GM23248 (cell line): ENCODE data around the gene AUP1. TPM values are rescaled to one million over a fixed set of nuclear protein-coding genes. Genes with fewer than 3 reads are reported as not detected.
A peak's percentile ranks its signal among the peaks of the same experiment; 100 is the strongest.

Source experiments
- DNase-seq: peaks from one replicate; pipeline ENCODE4 v3.0.0-alpha.2; 2015
- H2AFZ ChIP-seq: fragments of 200-600 bp; sonication (generic); 2 replicates; pipeline ENCODE4 v1.6.1; 2016; ENCODE audit warnings: antibody characterized with exemption
- H3F3A ChIP-seq: fragments of 200-600 bp; sonication (generic); 2 replicates; pipeline ENCODE4 v1.6.1; 2016; ENCODE audit warnings: mild to moderate bottlenecking, antibody characterized with exemption, mixed run types; ENCODE audit not compliant: insufficient read depth
- H3K27ac ChIP-seq: fragments of 200-600 bp; sonication (generic); 2 replicates; pipeline ENCODE4 v1.5.1; 2016; ENCODE audit warnings: mild to moderate bottlenecking
- H3K27me3 ChIP-seq: fragments of 200-600 bp; sonication (generic); replicated peaks from 2 replicates; pipeline ENCODE4 v1.6.1; 2016; ENCODE audit warnings: mild to moderate bottlenecking; ENCODE audit not compliant: insufficient read depth
- H3K36me3 ChIP-seq: fragments of 200-600 bp; sonication (generic); 2 replicates; pipeline ENCODE4 v1.6.1; 2016; ENCODE audit warnings: low read depth, mild to moderate bottlenecking
- H3K4me1 ChIP-seq: fragments of 200-600 bp; sonication (generic); 2 replicates; pipeline ENCODE4 v1.6.1; 2016; ENCODE audit warnings: mild to moderate bottlenecking; ENCODE audit not compliant: insufficient read depth
- H3K4me2 ChIP-seq: fragments of 200-600 bp; sonication (generic); one replicate; pipeline ENCODE4 v1.6.1; 2016; ENCODE audit warnings: mild to moderate bottlenecking; ENCODE audit not compliant: unreplicated experiment
- H3K4me3 ChIP-seq: fragments of 200-600 bp; sonication (generic); 2 replicates; pipeline ENCODE4 v1.5.1; 2016; ENCODE audit warnings: mild to moderate bottlenecking
- H3K79me2 ChIP-seq: fragments of 200-600 bp; sonication (generic); 2 replicates; pipeline ENCODE4 v1.6.1; 2016; ENCODE audit warnings: mild to moderate bottlenecking; ENCODE audit not compliant: insufficient read depth
- H3K9ac ChIP-seq: fragments of 200-600 bp; sonication (generic); 2 replicates; pipeline ENCODE4 v1.6.1; 2016; ENCODE audit warnings: mild to moderate bottlenecking
- H3K9me2 ChIP-seq: fragments of 200-600 bp; sonication (generic); 2 replicates; pipeline ENCODE4 v1.6.1; 2016; ENCODE audit warnings: mixed run types, mild to moderate bottlenecking, moderate library complexity; ENCODE audit not compliant: insufficient read depth
- H3K9me3 ChIP-seq: fragments of 200-600 bp; sonication (generic); one replicate; pipeline ENCODE4 v1.6.1; 2017; ENCODE audit warnings: low read depth
- H4K20me1 ChIP-seq: fragments of 200-600 bp; sonication (generic); 2 replicates; pipeline ENCODE4 v1.6.0; 2016; ENCODE audit not compliant: insufficient read depth
- EZH2 ChIP-seq: fragments of 200-600 bp; sonication (generic); IDR thresholded peaks from 2 replicates; pipeline ENCODE4 v1.6.1; 2018; ENCODE audit warnings: antibody characterized with exemption, mild to moderate bottlenecking; ENCODE audit not compliant: insufficient read depth, poor library complexity, severe bottlenecking
- EZH2phosphoT487 ChIP-seq: fragments of 200-600 bp; sonication (generic); IDR thresholded peaks from 2 replicates; pipeline ENCODE4 v1.6.1; 2018; ENCODE audit warnings: antibody characterized with exemption, moderate library complexity, mild to moderate bottlenecking, low read depth; ENCODE audit not compliant: insufficient read depth
- WGBS, 2 experiments: methylation state at CpG; one replicate each; pipeline ENCODE4 v1.1.6; 2015 to 2017; ENCODE audit warnings: low lambda C conversion rate in 2 of 2, low coverage in 1 of 2; ENCODE audit errors: missing lambda C conversion rate in 2 of 2; 5-methylcytosine and 5-hydroxymethylcytosine counted together
- in situ Hi-C: fragments of 300-500 bp; cut with MboI; formaldehyde crosslinking; loops from 2 replicates; pipeline ENCODE4 v1.15.0; 2020
- polyA plus RNA-seq: library from polyadenylated mRNA; unstranded; fragments of >200 nt; fragmentation: Nextera tagmentation; extraction: Ambion mirVana; gene quantifications from 2 replicates; pipeline ENCODE4 v1.2.1, GENCODE V29; 2016
- total RNA-seq: library from RNA; depleted of rRNA; stranded (reverse); fragments of >200 nt; shearing (Covaris generic); gene quantifications from 2 replicates; pipeline ENCODE4 v1.2.3, GENCODE V29; 2014

Gene AUP1
- total and polyA plus RNA-seq, 2 experiments from 2014 or later = 119 to 122 TPM

DNA sequence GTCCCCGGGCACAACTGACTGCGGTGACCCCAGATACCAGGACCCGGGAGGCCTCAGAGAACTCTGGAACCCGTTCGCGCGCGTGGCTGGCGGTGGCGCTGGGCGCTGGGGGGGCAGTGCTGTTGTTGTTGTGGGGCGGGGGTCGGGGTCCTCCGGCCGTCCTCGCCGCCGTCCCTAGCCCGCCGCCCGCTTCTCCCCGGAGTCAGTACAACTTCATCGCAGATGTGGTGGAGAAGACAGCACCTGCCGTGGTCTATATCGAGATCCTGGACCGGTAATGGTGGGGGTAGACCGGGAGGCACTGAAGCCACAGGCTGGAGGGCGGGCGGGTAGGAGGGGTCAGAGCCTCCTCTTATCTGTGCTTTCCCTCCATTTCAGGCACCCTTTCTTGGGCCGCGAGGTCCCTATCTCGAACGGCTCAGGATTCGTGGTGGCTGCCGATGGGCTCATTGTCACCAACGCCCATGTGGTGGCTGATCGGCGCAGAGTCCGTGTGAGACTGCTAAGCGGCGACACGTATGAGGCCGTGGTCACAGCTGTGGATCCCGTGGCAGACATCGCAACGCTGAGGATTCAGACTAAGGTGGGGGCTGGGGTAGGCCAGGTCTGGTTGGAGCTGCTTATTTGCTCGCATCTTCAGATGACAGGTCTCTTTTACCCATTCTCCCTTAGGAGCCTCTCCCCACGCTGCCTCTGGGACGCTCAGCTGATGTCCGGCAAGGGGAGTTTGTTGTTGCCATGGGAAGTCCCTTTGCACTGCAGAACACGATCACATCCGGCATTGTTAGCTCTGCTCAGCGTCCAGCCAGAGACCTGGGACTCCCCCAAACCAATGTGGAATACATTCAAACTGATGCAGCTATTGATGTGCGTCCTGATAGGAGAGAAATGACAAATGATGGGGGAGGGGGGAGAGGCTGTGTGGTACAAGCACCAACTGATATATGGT, 1.0 kb upstream of the AUP1 start:
- no peak for TF ChIP-seq EZH2phosphoT487
- Histone ChIP-seq H3K4me1 (peaks cover 22% of the 10 kb centered on the region), H3K9me3 (no peaks in the 10 kb centered on the region), H3K27me3 (no peaks in the 10 kb centered on the region), H3K4me2 (peak overlapping the region; percentile 94), H4K20me1 (no peaks in the 10 kb centered on the region), H3K9me2 (no peaks in the 10 kb centered on the region), H3K36me3 (0 out of 2 replicates have a peak, but pooled peaks cover 11% of the 10 kb centered on the region), H3F3A (peaks cover 20% of the 10 kb centered on the region; the same call in 1 of the 2 replicates), H3K4me3 (peak overlapping the region; percentile 80), H3K27ac (peak overlapping the region; percentile 54), H2AFZ (peak overlapping the region; percentile 81), H3K79me2 (peaks cover 51% of the 10 kb centered on the region), H3K9ac (peak overlapping the region; percentile 89)
- peak; percentile 60 for DNase-seq
- 0 to 3% methylated on average over 32 to 54 of the region's 54 CpGs for WGBS, 2 experiments
- in situ Hi-C loops = no loop called here

DNA sequence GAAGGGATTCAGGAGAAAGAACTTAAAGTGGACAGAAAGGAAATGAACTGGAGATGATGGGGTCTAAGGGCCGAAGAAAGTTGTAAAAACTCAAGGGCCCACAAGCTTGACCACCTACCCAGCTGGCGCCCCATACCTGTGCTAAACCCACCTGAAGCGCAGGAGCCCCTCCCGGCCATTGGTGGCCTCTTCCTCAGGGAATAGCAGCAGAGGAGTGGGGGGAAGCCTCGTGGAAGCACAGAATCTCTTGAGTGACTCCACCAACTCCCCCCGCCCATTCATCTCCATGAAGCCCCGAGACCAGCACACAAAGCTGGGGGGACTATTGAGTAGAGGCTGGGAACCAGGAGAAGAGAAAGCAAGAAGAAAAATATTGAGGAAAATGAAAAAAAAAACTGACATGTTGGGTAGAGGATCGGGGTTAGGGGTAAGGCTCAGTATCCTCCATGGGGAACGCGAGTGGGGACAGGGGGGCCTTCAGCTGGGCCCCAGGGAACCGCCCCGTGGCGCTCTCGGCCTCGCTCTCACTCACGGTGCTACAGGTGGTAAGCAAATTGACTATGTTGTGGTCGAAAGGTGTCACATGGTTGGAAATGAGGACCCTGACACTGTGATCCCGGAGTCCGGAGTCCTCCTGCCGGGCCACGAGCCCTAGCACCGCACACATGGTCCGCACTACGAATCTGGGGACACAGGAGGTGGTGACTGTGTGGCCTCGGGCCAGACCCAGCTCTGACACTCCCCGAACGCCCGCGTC, 728 bp downstream of the AUP1 start:
- no peaks in the 10 kb centered on the region for H3K9me2 ChIP-seq
- in situ Hi-C loops = no loop called here
- no peaks in the 10 kb centered on the region for H4K20me1 ChIP-seq
- H3K27me3 ChIP-seq = no peaks in the 10 kb centered on the region
- H2AFZ ChIP-seq = peak overlapping the region; percentile 72
- TF ChIP-seq EZH2 (no peak), EZH2phosphoT487 (no peak)
- H3K36me3 ChIP-seq = 0 out of 2 replicates have a peak, but pooled peaks cover 11% of the 10 kb centered on the region
- peak overlapping the region; percentile 64 for H3K27ac ChIP-seq
- peaks cover 51% of the 10 kb centered on the region for H3K79me2 ChIP-seq
- WGBS, 2 experiments = 11 to 13% methylated on average over 29 of the region's 29 CpGs
- H3F3A ChIP-seq = peaks cover 17% of the 10 kb centered on the region; the same call in 1 of the 2 replicates
- H3K4me2 ChIP-seq = peak overlapping the region; percentile 83
- H3K9ac ChIP-seq = peak overlapping the region; percentile 89
- DNase-seq = no peak
- peaks cover 22% of the 10 kb centered on the region for H3K4me1 ChIP-seq
- H3K4me3 ChIP-seq = peak overlapping the region; percentile 80
- no peaks in the 10 kb centered on the region for H3K9me3 ChIP-seq

DNA sequence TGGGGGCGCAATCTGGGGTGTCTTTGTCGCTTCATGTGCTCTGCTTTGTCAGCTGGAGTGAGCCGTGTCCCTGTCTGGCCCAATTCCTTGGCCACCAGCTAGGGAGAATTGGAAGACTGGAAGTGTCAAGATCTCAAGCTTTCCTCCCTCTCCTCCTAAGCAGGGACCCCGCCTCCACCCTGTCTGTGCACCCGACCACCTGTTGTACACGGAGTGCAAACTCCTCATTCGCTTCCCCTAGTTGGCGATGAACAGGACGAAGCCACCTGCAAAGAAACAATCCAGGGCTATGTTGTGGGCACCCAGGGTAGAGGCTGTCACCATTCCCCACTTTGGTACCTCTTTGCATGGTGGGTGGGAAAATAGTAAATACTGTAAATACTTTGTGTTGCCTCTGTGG, 1.8 kb downstream of the AUP1 start:
- Histone ChIP-seq H3K4me3 (no peak overlapping the region), H3K27me3 (no peaks in the 10 kb centered on the region), H3K27ac (no peak overlapping the region), H4K20me1 (no peaks in the 10 kb centered on the region), H3K9ac (peak overlapping the region; percentile 89; the same call in 1 of the 2 replicates), H3K4me1 (peaks cover 22% of the 10 kb centered on the region), H3F3A (peaks cover 15% of the 10 kb centered on the region; the same call in 1 of the 2 replicates), H2AFZ (no peak overlapping the region), H3K79me2 (peaks cover 51% of the 10 kb centered on the region), H3K9me3 (no peaks in the 10 kb centered on the region), H3K9me2 (no peaks in the 10 kb centered on the region), H3K4me2 (no peak overlapping the region), H3K36me3 (0 out of 2 replicates have a peak, but pooled peaks cover 11% of the 10 kb centered on the region)
- DNase-seq = no peak
- TF ChIP-seq EZH2 = no peak
- no peak for TF ChIP-seq EZH2phosphoT487
- in situ Hi-C loops = no loop called here
- WGBS, 2 experiments = 94% methylated on average over 9 of the region's 9 CpGs

DNA sequence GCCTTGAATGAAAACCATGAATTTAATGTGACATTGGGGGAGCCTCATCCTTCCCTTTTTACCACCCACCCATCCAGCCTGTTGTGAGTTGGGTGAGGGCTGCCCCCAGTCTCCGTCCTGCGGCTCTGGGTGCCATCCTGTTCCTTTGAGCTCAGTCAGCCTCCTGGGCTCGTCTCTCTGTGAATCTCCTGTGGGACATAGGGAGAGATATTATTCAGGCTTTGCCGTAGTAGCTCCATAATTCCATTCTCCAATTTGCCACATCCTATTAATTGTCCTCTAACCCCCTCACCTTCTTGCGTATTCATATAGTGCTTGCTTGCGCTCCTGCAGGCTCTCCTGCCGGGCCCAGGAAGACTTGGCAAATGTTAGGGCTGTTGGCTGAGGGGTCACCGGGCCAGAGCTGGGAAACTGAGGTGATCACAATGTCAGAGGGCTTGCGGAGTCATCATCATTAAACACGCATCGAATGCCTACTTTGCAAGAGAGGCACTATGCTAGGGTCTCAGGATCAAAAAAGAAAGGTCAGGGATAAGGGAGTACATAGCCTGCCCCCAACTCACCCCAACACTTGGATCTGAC, 2.8 kb downstream of the AUP1 start:
- Histone ChIP-seq H3K9ac (no peak overlapping the region), H3K36me3 (0 out of 2 replicates have a peak, but pooled peaks cover 11% of the 10 kb centered on the region), H3K4me1 (peaks cover 18% of the 10 kb centered on the region), H3F3A (peaks cover 5% of the 10 kb centered on the region; the same call in 1 of the 2 replicates), H2AFZ (no peak overlapping the region), H3K27me3 (no peaks in the 10 kb centered on the region), H3K27ac (no peak overlapping the region), H3K79me2 (peaks cover 46% of the 10 kb centered on the region), H3K4me2 (no peak overlapping the region), H4K20me1 (no peaks in the 10 kb centered on the region), H3K4me3 (no peak overlapping the region), H3K9me2 (no peaks in the 10 kb centered on the region), H3K9me3 (no peaks in the 10 kb centered on the region)
- TF ChIP-seq EZH2 = no peak
- TF ChIP-seq EZH2phosphoT487 = no peak
- WGBS, 2 experiments = 93 to 95% methylated on average over 11 of the region's 11 CpGs
- no peak for DNase-seq
- in situ Hi-C loops = no loop called here
